Karpas-422 (cell line): Measurements from ENCODE around the gene PURB. TPM values are rescaled to one million over a fixed set of nuclear protein-coding genes. Genes with fewer than 3 reads are reported as not detected.
"Not testable (repeated sequence)": the region's sequence is repeated elsewhere in the genome, so short reads cannot be mapped to it uniquely, and the experiment has no call there.

Experiments used
- DNase-seq: peaks from one replicate; pipeline ENCODE4 v3.0.0-alpha.2; 2015
- H2AFZ ChIP-seq: fragments of 200-600 bp; sonication (generic); 2 replicates; pipeline ENCODE4 v1.6.1; 2014; ENCODE audit warnings: antibody characterized with exemption, low read length, mixed read lengths
- H3K27ac ChIP-seq: fragments of 200-600 bp; sonication (generic); 2 replicates; pipeline ENCODE4 v1.5.1; 2014; ENCODE audit warnings: mild to moderate bottlenecking, low read length, moderate library complexity
- H3K27me3 ChIP-seq: fragments of 200-600 bp; sonication (generic); 2 replicates; pipeline ENCODE4 v1.6.1; 2014; ENCODE audit warnings: low read length, mixed read lengths
- H3K36me3 ChIP-seq: fragments of 200-600 bp; sonication (generic); 2 replicates; pipeline ENCODE4 v1.6.1; 2014; ENCODE audit warnings: low read length, mixed read lengths; ENCODE audit not compliant: insufficient read depth
- H3K4me1 ChIP-seq: fragments of 200-600 bp; sonication (generic); 2 replicates; pipeline ENCODE4 v1.6.1; 2014; ENCODE audit warnings: mild to moderate bottlenecking, low read length, mixed read lengths
- H3K4me2 ChIP-seq: fragments of 200-600 bp; sonication (generic); 2 replicates; pipeline ENCODE4 v1.6.1; 2014; ENCODE audit warnings: low read length, low read depth, mild to moderate bottlenecking; ENCODE audit not compliant: poor library complexity, severe bottlenecking
- H3K4me3 ChIP-seq: fragments of 200-600 bp; sonication (generic); 2 replicates; pipeline ENCODE4 v1.5.1; 2014; ENCODE audit warnings: mild to moderate bottlenecking, antibody characterized with exemption, low read length, mixed read lengths
- H3K79me2 ChIP-seq: fragments of 200-600 bp; sonication (generic); 2 replicates; pipeline ENCODE4 v1.6.1; 2014; ENCODE audit warnings: mild to moderate bottlenecking, low read length, mixed read lengths
- H3K9ac ChIP-seq: fragments of 200-600 bp; sonication (generic); 2 replicates; pipeline ENCODE4 v1.6.0; 2014; ENCODE audit warnings: low read length
- H3K9me2 ChIP-seq: fragments of 200-600 bp; sonication (generic), shearing (Covaris generic); replicated peaks from 2 replicates; pipeline ENCODE4 v1.6.0; 2014; ENCODE audit warnings: mild to moderate bottlenecking, low read length, moderate library complexity; ENCODE audit not compliant: insufficient read depth
- H3K9me3 ChIP-seq: fragments of 300-700, 200-600 bp; sonication (generic); 2 replicates; pipeline ENCODE4 v1.6.1; 2014; ENCODE audit warnings: low read length, mixed read lengths
- H4K20me1 ChIP-seq: fragments of 200-600 bp; sonication (generic); 2 replicates; pipeline ENCODE4 v1.6.1; 2014; ENCODE audit warnings: mild to moderate bottlenecking, antibody characterized with exemption, low read length, low read depth; ENCODE audit not compliant: insufficient read depth
- total RNA-seq: library from RNA; depleted of rRNA; stranded (reverse); fragments of >200 nt; shearing (Covaris generic); gene quantifications from 2 replicates; pipeline ENCODE4 v1.2.3, GENCODE V29; 2014; ENCODE audit warnings: low replicate concordance

The PURB gene
- total RNA-seq, 1 experiment from 2014 or later = 11.8 TPM

DNA sequence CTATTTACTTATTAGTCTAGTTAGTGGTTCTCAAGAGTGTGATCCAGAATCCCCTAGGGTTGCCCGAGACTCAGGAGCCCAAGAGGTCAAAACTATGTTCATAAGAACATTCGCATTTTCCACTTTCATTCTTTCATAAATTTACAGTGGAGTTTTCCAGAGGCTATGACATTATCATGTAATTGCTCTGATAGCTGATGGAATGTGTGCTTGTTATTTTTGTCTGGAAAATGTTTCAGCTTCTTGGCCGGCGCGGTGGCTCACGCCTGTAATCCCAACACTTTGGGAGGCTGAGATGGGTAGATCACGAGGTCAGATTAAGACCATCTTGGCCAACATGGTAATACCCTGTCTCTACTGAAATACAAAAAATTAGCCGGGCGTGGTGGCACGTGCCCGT, 10.1 kb downstream of the PURB start:
- Histone ChIP-seq H3K36me3 (peaks cover 8% of the 10 kb centered on the region; the same call in 1 of the 2 replicates), H3K9ac (no peak overlapping the region), H2AFZ (no peak overlapping the region), H3K9me2 (no peaks in the 10 kb centered on the region), H4K20me1 (peaks cover 15% of the 10 kb centered on the region), H3K9me3 (no peaks in the 10 kb centered on the region), H3K27me3 (no peaks in the 10 kb centered on the region), H3K27ac (no peak overlapping the region), H3K4me3 (no peak overlapping the region), H3K4me2 (no peak overlapping the region), H3K4me1 (peaks cover 4% of the 10 kb centered on the region; the same call in 1 of the 2 replicates), H3K79me2 (peaks cover 9% of the 10 kb centered on the region)
- no peak for DNase-seq

DNA sequence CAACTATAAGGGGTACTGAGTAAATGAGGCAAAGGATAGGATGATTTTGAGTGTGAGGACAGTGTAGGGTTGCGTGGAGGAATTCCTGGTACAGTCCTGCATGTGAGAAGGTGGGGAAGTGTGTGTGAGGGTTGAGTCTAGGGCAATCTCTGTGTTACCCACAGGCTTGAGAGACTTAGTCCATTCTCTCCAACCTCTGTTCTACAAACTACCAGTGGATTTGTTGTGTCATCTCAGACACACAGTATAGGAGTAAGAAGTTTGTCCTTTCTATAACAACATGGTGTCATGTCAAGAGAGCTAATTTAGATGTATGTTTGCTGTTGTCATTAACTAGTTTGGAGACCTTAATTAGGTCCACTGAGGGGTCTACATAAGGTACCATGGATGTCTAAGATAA, 12.5 kb downstream of the PURB start:
- Histone ChIP-seq H3K79me2 (no peaks in the 10 kb centered on the region), H3K36me3 (no peaks in the 10 kb centered on the region), H3K4me1 (no peaks in the 10 kb centered on the region), H3K9me2 (no peaks in the 10 kb centered on the region), H2AFZ (no peak overlapping the region), H3K4me3 (no peak overlapping the region), H3K4me2 (no peak overlapping the region), H3K9me3 (no peaks in the 10 kb centered on the region), H3K9ac (no peak overlapping the region), H3K27me3 (no peaks in the 10 kb centered on the region), H4K20me1 (peaks cover 2% of the 10 kb centered on the region; the same call in 1 of the 2 replicates), H3K27ac (no peak overlapping the region)
- DNase-seq = no peak

DNA sequence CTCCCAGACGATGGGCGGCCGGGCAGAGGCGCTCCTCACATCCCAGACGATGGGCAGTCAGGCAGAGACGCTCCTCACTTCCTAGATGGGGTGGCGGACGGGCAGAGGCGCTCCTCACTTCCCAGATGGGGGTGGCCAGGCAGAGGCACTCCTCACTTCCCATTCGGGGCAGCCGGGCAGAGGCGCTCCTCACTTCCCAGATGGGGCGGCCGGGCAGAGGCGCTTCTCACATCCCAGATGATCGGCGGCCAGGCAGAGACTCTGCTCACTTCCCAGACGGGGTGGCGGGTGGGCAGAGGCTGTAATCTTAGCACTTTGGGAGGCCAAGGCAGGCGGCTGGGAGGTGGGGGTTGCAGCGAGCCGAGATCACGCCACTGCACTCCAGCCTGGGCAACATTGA, 13.4 kb downstream of the PURB start:
- not testable (repeated sequence) for H3K36me3 ChIP-seq, H4K20me1 ChIP-seq, H3K4me1 ChIP-seq, H3K27me3 ChIP-seq, H3K9me3 ChIP-seq, H3K9me2 ChIP-seq, H2AFZ ChIP-seq, H3K4me2 ChIP-seq, H3K4me3 ChIP-seq, H3K79me2 ChIP-seq, H3K9ac ChIP-seq, DNase-seq, H3K27ac ChIP-seq

DNA sequence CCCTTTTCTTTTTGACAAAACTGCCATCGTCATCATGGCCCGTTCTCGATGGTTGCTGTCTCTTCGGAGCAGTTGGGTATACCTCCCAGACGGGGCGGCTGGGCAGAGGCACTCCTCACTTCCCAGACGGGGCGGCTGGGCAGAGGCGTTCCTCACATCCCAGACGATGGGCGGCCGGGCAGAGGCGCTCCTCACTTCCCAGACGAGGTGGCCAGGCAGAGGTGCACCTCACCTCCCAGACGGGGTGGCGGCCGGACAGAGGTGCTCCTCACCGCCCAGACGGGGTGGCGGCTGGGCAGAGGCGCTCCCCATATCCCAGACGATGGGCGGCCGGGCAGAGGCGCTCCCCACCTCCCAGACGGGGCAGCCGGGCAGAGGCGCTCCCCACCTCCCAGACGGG, 14.6 kb downstream of the PURB start:
- H3K9me3 ChIP-seq, DNase-seq, H3K27ac ChIP-seq, H3K4me1 ChIP-seq, H3K9me2 ChIP-seq, H3K4me2 ChIP-seq, H4K20me1 ChIP-seq, H3K79me2 ChIP-seq, H3K9ac ChIP-seq, H3K4me3 ChIP-seq, H3K27me3 ChIP-seq, H2AFZ ChIP-seq, H3K36me3 ChIP-seq: not testable (repeated sequence)

- DNase-seq, H3K36me3 ChIP-seq, H3K27me3 ChIP-seq, H3K9ac ChIP-seq, H3K27ac ChIP-seq, H3K4me1 ChIP-seq, H3K9me3 ChIP-seq, H2AFZ ChIP-seq, H3K9me2 ChIP-seq, H3K4me2 ChIP-seq, H4K20me1 ChIP-seq, H3K79me2 ChIP-seq, H3K4me3 ChIP-seq: not testable (repeated sequence)
Measured at GRCh38 chr7:44870336-44870735, 15.0 kb downstream of the PURB start.

- Histone ChIP-seq H3K4me2 (no peak overlapping the region), H3K79me2 (no peaks in the 10 kb centered on the region)
Measured at GRCh38 chr7:44867073-44867995, 18.0 kb downstream of the PURB start.

GRCh38 chr7:44861949-44862348, 23.4 kb downstream of the PURB start:
- not testable (repeated sequence) for H3K4me2 ChIP-seq, H2AFZ ChIP-seq

More at GRCh38 chr7:44867073-44867995, 18.0 kb downstream of the PURB start:
- no peak overlapping the region for H3K9ac ChIP-seq
- H3K4me3 ChIP-seq = no peak overlapping the region
- H3K27ac ChIP-seq = no peak overlapping the region
- no peaks in the 10 kb centered on the region for H3K36me3 ChIP-seq
- no peaks in the 10 kb centered on the region for H4K20me1 ChIP-seq
- no peaks in the 10 kb centered on the region; the same call in 1 of the 2 replicates for H3K4me1 ChIP-seq
- no peak overlapping the region for H2AFZ ChIP-seq
- DNase-seq = no peak
- H3K9me3 ChIP-seq = no peaks in the 10 kb centered on the region
- no peaks in the 10 kb centered on the region for H3K9me2 ChIP-seq
- H3K27me3 ChIP-seq = no peaks in the 10 kb centered on the region

DNA sequence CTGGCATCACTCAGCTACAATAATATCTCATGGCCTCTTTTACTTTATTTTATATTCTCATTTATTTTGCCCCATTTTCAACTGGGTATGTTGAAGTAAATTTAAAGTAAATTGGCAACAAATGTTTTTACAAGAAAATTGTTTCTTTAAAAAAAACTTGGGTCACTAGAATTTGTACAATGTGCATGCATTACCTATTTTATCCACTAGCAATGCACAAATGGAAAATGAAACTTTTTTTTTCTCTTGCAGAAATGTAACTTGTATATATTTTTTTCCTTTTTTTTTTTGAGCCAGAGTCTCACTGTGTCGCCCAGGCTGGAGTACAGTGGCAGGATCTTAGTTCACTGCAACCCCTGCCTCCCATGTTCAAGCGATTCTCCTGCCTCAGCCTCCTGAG, 27.2 kb downstream of the PURB start:
- H3K27ac ChIP-seq = no peak overlapping the region
- no peak overlapping the region for H3K4me3 ChIP-seq
- H3K9me2 ChIP-seq = no peaks in the 10 kb centered on the region
- no peaks in the 10 kb centered on the region for H3K9me3 ChIP-seq
- H3K36me3 ChIP-seq = no peaks in the 10 kb centered on the region
- H3K27me3 ChIP-seq = no peaks in the 10 kb centered on the region
- H3K4me2 ChIP-seq = no peak overlapping the region
- no peaks in the 10 kb centered on the region for H4K20me1 ChIP-seq
- DNase-seq = no peak
- peaks cover 5% of the 10 kb centered on the region for H3K4me1 ChIP-seq
- no peak overlapping the region for H2AFZ ChIP-seq
- no peaks in the 10 kb centered on the region for H3K79me2 ChIP-seq
- H3K9ac ChIP-seq = no peak overlapping the region

More at GRCh38 chr7:44861949-44862348, 23.4 kb downstream of the PURB start:
- H3K27ac ChIP-seq, H3K79me2 ChIP-seq, H3K9me3 ChIP-seq, H3K9ac ChIP-seq, DNase-seq, H3K36me3 ChIP-seq, H3K4me3 ChIP-seq, H4K20me1 ChIP-seq, H3K27me3 ChIP-seq, H3K9me2 ChIP-seq, H3K4me1 ChIP-seq: not testable (repeated sequence)
